HUES48 (cell line): ENCODE results near the gene SSX2IP.
"Not testable (repeated sequence)": the region's sequence is repeated elsewhere in the genome, so short reads cannot be mapped to it uniquely, and the experiment has no call there.

Experiments used
- H3K27ac ChIP-seq: one replicate; pipeline ENCODE4 v1.7.0; 2013; ENCODE audit warnings: low read depth, low read length, inconsistent platforms
- H3K27me3 ChIP-seq: 2 replicates; pipeline ENCODE4 v1.6.1; 2013; ENCODE audit warnings: mild to moderate bottlenecking, low read length; ENCODE audit not compliant: control insufficient read depth, insufficient read depth
- H3K36me3 ChIP-seq: 2 replicates; pipeline ENCODE4 v1.6.1; 2013; ENCODE audit warnings: low read length; ENCODE audit not compliant: control insufficient read depth, insufficient read depth
- H3K4me1 ChIP-seq: 2 replicates; pipeline ENCODE4 v1.6.1; 2013; ENCODE audit warnings: mild to moderate bottlenecking, low read length; ENCODE audit not compliant: control insufficient read depth, insufficient read depth
- H3K4me3 ChIP-seq: 2 replicates; pipeline ENCODE4 v1.5.1; 2013; ENCODE audit warnings: mild to moderate bottlenecking, low read depth, low read length
- H3K9ac ChIP-seq: 2 replicates; pipeline ENCODE4 v1.6.1; 2013; ENCODE audit warnings: mild to moderate bottlenecking, low read depth, low read length, moderate library complexity
- H3K9me3 ChIP-seq: 2 replicates; pipeline ENCODE4 v1.6.1; 2013; ENCODE audit warnings: low read length; ENCODE audit not compliant: control insufficient read depth, insufficient read depth

The SSX2IP gene

DNA sequence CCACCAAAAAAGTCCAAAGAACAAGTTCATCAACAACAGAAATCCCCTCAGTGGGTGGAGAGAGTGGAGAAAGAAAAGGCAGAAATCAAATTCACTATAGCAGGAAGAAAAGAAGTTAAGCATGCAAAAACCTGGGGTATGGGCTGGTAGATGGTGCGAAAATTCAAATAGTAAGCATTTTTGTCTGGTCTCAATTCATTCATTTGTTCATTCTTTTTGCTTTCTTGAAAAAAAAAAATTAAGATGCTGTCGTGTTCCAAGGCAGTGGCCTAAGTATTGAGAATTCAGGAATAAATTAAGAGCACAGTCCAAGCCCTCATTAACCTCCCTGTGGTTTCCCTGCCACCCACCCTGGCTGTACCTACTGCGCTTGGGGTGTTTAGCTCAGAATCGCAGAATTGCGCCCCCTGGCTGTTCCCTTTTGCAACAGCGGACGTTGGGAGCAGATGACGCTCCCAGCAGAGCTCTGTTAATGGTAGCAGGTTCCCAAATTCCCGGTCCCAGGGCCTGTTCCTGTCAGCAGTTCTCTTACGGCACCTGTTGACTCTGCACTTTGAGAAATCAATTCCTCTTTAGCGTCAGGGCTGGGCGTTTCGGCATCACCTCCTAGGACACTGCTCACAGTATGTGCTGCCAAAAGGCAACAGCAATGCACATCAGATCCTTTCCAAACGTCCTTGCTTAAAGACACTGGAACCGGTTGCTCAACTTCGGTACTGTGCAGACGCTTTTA, 34.0 kb upstream of the SSX2IP start:
- H3K36me3 ChIP-seq = no peaks in the 10 kb centered on the region
- H3K9me3 ChIP-seq = no peaks in the 10 kb centered on the region
- no peak overlapping the region for H3K27ac ChIP-seq
- H3K9ac ChIP-seq = no peak overlapping the region
- peaks cover 15% of the 10 kb centered on the region for H3K4me1 ChIP-seq
- H3K27me3 ChIP-seq = no peaks in the 10 kb centered on the region
- H3K4me3 ChIP-seq = no peak overlapping the region

- Histone ChIP-seq H3K27ac (no peak overlapping the region), H3K4me1 (peaks cover 15% of the 10 kb centered on the region), H3K36me3 (no peaks in the 10 kb centered on the region), H3K27me3 (no peaks in the 10 kb centered on the region), H3K9ac (no peak overlapping the region), H3K4me3 (no peak overlapping the region), H3K9me3 (no peaks in the 10 kb centered on the region)
Observed at GRCh38 chr1:84722794-84723193, 32.5 kb upstream of the SSX2IP start.

DNA sequence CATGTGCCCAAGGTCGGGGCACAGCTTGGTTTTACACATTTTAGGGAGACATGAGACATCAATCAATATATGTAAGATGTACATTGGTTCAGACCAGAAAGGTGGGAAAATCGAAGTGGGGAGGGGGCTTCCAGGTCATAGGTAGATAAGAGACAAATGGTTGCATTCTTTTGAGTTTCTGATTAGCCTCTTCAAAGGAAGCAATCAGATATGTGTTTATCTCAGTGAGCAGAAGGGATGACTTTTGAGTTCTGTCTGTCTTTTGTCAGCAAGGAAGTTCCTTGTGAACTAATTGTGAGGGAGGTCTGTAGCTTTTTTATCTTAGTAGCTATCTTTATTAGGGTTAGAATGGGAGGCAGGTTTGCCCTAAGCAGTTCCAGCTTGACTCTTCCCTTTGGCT, 31.6 kb upstream of the SSX2IP start:
- not testable (repeated sequence) for H3K27ac ChIP-seq, H3K4me3 ChIP-seq, H3K27me3 ChIP-seq, H3K36me3 ChIP-seq, H3K9ac ChIP-seq, H3K9me3 ChIP-seq
- H3K4me1 ChIP-seq = peaks cover 15% of the 10 kb centered on the region

- no peaks in the 10 kb centered on the region for H3K27me3 ChIP-seq
- H3K4me3 ChIP-seq = no peak overlapping the region
- no peaks in the 10 kb centered on the region for H3K36me3 ChIP-seq
- H3K4me1 ChIP-seq = peaks cover 15% of the 10 kb centered on the region
- H3K27ac ChIP-seq = no peak overlapping the region
- H3K9ac ChIP-seq = no peak overlapping the region
- no peaks in the 10 kb centered on the region for H3K9me3 ChIP-seq
Observed at GRCh38 chr1:84721152-84721551, 30.9 kb upstream of the SSX2IP start.

- Histone ChIP-seq H3K9me3 (no peaks in the 10 kb centered on the region), H3K36me3 (no peaks in the 10 kb centered on the region), H3K9ac (no peak overlapping the region), H3K4me1 (peaks cover 23% of the 10 kb centered on the region), H3K27ac (peak overlapping the region; percentile 5), H3K4me3 (no peak overlapping the region), H3K27me3 (no peaks in the 10 kb centered on the region)
Observed at GRCh38 chr1:84720221-84720780, 30.0 kb upstream of the SSX2IP start.

GRCh38 chr1:84719543-84720217, 29.4 kb upstream of the SSX2IP start:
- H3K4me1 ChIP-seq = peaks cover 19% of the 10 kb centered on the region
- H3K27me3 ChIP-seq = no peaks in the 10 kb centered on the region
- no peak overlapping the region for H3K4me3 ChIP-seq
- H3K9ac ChIP-seq = no peak overlapping the region
- H3K27ac ChIP-seq = peak overlapping the region; percentile 5
- no peaks in the 10 kb centered on the region for H3K36me3 ChIP-seq
- no peaks in the 10 kb centered on the region for H3K9me3 ChIP-seq

GRCh38 chr1:84715342-84716019, 25.2 kb upstream of the SSX2IP start:
- H3K4me1 ChIP-seq = peaks cover 14% of the 10 kb centered on the region
- no peak overlapping the region for H3K4me3 ChIP-seq
- no peak overlapping the region for H3K9ac ChIP-seq
- no peaks in the 10 kb centered on the region for H3K9me3 ChIP-seq
- H3K27ac ChIP-seq = no peak overlapping the region
- no peaks in the 10 kb centered on the region for H3K27me3 ChIP-seq
- no peaks in the 10 kb centered on the region for H3K36me3 ChIP-seq

DNA sequence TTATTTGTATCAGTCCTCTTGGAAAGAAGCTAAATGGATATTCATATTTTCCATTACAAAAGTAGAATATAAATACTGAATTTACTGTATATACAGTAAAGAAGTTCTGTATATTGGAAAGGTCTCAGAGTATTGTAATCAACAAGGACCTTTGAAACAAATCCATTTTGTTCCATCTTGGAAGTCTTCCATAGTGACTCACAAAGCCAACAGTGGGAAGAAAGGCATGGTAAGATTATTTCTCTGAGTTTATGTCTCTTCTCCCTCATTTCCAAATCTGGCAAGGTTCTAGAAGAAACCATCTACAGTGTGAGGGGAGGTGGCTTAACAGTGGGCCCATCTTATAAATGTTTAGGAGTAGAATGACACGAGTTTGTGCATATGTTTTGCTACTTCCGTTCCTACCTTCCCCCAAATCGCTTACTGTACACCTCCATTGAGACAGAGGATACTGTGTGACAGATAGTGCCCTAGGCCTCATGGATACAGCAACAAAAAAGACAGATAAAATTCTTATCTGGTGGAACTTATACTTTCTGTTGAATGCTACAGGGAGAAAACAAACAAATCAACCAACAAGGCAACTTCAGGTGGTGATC, 22.1 kb upstream of the SSX2IP start:
- H3K27me3 ChIP-seq = no peaks in the 10 kb centered on the region

DNA sequence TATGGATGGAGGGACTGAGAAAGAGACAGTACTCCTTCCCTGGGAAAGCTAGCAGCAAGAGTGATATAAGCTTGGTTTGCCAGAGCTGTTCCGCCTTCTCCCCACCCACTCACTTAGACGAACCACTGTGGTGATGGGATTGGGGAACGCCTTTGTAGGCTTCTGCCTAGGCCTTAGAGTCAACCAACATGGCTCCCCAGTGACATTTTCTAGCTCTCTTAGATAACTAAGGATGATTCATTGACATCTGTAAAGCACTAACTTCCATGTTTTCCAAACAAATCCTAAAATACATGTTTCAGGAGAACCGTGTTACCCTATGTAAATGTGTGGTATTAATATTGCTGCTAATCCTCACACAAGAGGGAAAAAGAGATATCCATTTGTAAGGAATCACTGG, 21.6 kb upstream of the SSX2IP start:
- Histone ChIP-seq H3K4me3 (no peak overlapping the region), H3K9me3 (no peaks in the 10 kb centered on the region), H3K4me1 (peaks cover 14% of the 10 kb centered on the region), H3K36me3 (no peaks in the 10 kb centered on the region), H3K9ac (no peak overlapping the region), H3K27ac (no peak overlapping the region), H3K27me3 (no peaks in the 10 kb centered on the region)

More for the DNA sequence above, 22.1 kb upstream of the SSX2IP start:
- Histone ChIP-seq H3K9me3 (no peaks in the 10 kb centered on the region), H3K36me3 (no peaks in the 10 kb centered on the region), H3K4me1 (peaks cover 14% of the 10 kb centered on the region), H3K4me3 (no peak overlapping the region), H3K27ac (no peak overlapping the region), H3K9ac (no peak overlapping the region)

DNA sequence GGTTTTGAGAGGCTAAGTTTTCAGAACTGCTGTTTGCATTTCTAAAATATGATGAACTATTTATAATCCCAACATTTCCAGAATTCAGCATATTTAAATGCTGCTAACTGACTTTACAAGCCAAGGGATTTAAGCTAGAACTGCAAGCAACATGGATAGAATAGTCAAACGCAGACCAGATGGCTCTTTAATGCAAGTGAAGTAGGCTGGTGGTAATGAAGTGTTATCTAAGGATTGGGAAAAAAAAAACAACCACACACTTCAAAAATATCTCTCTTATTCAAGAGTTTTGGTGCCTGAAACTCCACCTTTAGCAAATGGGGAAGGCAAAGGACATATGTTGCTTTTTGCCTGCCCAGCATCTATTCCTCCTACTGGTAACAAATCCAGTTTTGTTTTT, 20.9 kb upstream of the SSX2IP start:
- H3K4me1 ChIP-seq = peaks cover 14% of the 10 kb centered on the region
- no peak overlapping the region for H3K27ac ChIP-seq
- no peak overlapping the region for H3K9ac ChIP-seq
- no peaks in the 10 kb centered on the region for H3K36me3 ChIP-seq
- H3K27me3 ChIP-seq = no peaks in the 10 kb centered on the region
- H3K4me3 ChIP-seq = no peak overlapping the region
- H3K9me3 ChIP-seq = no peaks in the 10 kb centered on the region
